ENCODE data around the gene INSR.

INSR gene

DNA sequence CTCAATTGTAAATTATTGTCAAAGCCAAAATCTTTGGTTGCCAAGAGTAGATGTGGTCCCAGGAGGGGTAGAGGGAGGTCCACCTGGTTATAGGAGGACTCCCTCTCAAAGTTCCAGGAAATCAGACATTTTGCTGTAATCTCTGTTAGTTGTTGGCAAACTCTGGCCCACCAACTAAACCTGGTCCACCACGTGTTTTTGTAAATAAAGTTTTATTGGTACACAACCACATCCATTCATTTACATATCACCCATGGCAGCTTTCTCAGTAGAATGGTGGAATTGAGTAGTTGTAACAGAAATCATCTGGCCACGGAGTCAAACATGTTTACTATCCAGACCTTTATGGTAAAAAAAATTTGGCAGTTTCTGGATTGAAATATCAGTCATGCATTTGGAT, 154.1 kb downstream of the INSR start:
- DNase-seq (ENCODE audit: low spot score), result no peak

DNA sequence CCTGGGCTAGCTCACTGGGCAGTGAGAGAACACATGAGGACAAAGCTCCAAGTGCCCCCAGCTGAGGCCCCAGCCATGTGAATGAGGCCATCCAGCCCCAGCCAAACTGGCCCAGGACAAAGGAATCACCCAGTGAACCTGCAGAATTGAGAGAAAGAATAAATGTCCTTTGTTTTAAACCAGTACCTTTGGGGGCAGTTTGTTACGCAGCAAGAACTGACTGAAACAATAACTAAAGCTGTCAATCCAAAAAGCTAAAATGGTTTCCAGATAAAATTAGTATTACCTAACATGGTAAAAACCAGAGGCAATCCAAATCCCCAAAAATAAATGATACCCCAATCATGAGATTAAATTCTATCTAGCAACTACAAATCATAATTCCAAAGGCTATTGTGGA, 155.1 kb downstream of the INSR start:
- DNase-seq (ENCODE audit: low spot score), result no peak

DNA sequence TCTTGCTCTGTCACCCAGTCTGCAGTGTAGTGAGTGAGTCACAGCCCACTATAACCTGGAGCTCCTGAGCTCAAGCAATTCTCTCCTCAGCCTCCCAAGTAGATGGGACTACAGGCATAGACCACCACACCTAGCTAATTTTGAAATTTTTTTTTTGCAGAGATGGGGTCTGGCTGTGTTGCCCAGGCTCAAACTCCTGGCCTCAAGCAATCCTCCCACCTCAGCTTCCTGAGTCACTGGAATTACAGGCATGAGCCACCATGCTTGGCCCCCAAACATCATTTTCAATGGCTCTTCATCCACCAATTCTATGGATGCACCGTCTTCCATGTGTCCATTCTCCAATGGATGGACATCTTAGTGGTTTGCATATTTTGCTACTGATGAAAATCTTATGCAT, 155.8 kb downstream of the INSR start:
- DNase-seq (ENCODE audit: low spot score), result no peak

DNA sequence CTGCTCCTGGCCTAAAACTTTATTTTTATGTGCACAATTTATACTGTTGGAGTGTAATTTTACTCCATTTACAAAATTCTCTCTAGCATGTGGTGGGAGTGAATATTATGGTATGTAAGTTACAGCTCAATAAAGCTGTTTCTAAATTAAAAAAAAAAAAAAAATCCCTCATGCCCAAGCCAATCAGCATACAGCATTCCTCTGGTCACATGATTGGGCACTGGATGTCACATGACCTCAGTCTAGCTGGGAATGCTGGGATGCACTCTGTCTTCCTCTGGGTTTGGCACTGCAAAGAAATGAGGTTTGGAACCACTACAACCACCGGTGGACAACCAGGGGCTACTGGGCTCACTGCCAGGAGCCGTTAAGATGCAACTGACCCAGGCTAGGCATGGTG, 157.1 kb downstream of the INSR start:
- no peak for DNase-seq (ENCODE audit: low spot score)

DNA sequence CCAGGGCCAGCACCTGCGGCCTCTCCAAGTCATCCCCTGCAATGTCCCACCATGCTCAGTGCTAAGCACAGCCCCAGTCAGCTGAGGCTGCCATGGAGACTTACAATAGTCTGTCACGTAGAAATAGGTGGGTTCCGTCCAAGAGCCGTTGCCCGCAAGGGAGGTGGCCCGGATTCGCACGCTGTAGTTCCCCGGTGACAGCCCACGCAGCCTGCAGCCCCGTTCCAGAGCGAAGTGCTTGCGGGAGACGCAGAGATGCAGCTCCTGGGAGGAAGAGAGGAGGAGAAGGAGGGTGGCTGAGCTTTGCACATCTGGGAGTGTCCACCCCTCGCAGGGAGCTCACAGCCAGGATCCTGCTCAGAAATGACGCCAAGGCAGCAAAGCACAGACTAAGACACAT, 162.2 kb downstream of the INSR start:
- DNase-seq (ENCODE audit: low spot score), result no peak

DNA sequence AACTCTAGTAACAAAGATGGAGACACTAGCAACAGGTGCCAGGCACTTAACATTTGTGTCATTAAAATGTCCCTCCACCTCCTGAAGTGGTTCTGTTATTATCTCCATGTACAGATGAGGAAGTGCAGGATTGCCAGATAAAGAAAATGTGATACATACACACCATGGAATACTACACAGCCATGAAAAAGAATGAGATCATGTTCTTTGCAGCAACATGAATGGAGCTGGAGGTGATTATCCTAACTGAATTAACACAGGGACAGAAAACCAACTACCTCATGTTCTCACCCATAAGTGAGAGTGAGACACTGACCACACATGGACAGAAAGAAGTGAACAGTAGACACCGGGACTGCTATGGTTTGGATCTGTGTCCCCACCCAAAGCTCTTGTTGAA, 164.2 kb downstream of the INSR start:
- no peak for DNase-seq (ENCODE audit: low spot score)

DNA sequence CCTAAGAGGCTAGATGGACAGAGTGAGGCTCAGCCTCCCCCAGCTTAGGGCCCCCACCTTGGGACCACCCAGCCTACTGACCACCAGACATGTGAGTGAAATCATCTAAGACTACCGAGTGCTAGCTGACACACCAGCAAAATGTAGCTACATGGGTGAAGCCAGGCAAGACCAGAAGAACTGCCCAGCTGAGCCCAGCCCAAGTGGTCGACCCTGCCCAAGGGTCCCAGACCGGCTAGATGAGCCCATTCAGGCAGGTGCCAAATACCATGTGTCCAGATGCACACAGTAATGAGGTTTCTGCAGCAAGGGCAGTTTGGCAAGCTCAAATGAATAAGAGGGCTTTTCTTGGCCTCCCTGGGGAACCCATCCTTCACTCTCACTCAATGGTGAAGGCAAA, 168.1 kb downstream of the INSR start:
- DNase-seq (ENCODE audit: low spot score), result no peak

DNA sequence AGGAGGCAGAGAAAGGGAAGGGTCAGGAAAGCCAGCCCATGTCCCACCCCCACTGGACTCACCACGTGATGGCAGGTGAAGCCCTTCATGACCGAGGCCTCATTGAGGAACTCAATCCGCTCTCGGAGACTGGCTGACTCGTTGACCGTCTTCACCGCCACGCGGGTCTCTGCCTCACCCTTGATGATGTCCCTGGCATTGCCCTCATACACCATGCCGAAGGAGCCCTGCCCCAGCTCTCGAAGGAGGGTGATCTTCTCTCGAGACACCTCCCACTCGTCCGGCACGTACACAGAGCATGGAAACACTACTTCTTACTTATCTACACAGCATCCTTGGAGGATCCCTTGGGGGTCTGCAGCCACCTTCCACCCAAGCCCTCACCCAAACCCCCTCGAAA, 169.0 kb downstream of the INSR start:
- DNase-seq (ENCODE audit: low spot score), result no peak

DNA sequence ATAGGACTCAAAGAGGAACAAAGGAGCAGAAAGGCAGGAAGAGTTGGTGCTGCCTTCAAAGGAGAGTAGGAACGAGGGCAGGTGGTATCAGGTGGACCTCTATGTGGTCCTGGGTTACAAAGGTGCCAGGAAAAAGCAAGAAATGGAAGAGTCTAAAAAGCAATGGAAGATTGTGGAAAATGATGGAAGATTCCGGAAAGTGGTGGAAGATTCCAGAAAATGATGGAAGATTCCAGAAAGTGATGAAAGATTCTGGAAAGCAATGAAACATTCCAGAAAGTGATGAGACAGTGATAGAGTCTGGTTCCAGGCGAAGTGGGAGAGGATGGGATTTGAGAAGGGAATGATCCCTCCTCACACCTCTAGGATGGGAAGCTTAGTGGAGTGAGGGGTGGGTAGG, 169.4 kb downstream of the INSR start:
- DNase-seq (ENCODE audit: low spot score), result no peak

DNA sequence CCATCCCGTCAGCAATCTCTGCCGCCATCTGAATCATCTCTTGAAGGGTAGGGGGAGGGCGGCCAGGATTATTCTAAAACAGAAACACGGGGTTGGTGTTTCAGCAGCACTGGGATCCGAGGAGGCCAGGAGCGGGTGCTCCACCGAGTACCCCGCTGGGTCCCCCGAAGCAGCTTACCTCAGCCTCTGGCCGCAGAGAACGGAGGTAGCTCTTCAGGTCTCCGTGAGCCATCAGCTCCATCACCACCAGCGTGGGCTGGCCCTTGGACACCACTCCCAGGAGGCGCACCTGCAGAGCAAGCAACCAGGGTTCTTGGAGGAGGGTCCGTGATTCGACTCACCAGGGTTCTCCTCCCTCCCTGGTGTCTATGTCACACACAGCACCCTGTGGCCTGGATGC, 171.5 kb downstream of the INSR start:
- no peak for DNase-seq (ENCODE audit: low spot score)

DNA sequence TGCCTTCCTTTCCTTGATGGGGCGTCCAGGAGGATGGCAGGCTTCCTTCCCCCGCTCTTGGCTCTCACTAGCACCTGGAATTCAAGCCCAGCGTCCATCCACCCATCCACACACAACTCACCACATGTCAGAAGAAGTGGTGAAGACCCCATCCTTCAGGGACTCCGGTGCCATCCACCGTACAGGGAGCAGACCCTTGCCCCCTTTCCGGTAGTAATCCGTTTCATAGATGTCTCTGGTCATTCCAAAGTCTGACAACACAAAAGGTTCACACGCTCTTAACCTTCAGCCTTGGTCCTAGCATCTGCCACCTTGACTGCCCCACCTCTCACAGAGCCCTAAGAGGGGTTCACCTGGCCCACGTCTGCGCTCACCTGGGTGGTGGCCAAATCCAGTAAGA, 173.7 kb downstream of the INSR start:
- DNase-seq (ENCODE audit: low spot score), result no peak

DNA sequence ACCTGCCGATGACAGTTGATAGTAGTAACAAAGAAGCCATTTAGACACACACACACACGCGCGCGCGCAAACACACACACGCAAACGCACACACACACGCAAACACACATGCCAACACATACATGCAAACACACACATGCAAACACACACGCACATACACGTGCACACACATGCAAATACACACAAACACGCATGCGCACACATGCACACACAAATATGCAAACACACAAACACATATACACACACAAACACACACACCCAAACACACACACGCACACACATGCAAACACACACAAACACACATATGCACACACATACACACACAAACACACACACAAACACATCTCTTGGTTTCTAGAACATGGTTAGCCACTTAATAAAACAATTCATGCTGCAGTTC, 174.6 kb downstream of the INSR start:
- no peak for DNase-seq (ENCODE audit: low spot score)

DNA sequence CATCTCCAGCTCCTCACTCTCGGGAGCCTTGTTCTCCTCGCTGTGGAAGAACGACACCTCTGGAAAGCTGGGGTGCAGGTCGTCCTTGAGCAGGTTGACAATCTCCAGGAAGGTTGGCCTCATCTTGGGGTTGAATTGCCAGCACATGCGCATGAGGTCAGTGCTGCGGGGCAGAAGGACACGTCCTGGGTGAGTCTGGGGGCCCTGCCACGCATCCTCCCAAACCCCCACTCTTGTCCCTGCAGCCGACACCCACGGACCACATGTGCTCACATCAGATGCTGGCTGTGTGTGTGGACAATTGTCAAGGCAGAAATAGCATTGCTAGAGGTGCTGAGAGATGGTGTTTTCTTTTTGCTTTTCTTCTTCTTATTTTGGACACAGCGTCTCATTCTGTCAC, 177.0 kb downstream of the INSR start:
- no peak for DNase-seq (ENCODE audit: low spot score)

DNA sequence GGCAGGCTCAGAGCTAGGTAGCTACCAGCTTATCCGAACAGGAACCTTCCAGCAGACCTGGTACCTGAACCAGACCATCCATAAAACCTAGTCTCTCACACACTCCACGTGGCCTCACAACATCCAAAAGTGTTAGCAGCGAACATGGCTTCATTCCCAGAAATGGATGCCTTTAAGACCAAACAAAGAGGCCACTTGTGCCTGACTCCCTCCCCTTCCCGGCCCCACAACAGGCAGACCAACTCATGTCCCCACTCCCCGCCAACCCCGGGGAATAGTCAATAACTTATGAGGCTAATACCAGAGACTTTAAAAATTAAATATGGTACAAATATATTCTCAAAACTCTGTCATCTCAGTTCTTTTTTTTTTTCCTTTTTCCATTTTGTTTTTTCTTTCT, 178.5 kb downstream of the INSR start:
- no peak for DNase-seq (ENCODE audit: low spot score)

DNA sequence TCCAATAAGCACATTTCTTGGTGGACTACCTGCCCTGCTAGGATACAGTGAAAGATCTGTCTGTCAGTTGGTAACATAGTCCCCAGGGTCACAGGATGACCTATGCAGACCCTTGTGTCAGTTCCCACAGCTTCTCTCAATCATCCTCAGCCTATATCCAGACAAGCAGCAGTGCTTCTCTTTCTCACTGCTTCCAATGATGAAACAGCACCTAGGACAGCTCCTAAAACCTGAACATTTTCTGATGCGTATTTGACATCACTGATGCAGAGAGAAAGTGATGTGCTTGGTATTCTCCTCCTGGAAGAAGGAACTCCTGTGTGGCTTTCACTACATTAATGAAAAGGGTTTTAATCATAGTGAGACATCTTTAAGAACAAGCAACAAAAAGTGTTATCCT, 181.0 kb downstream of the INSR start:
- DNase-seq (ENCODE audit: low spot score), result no peak

DNA sequence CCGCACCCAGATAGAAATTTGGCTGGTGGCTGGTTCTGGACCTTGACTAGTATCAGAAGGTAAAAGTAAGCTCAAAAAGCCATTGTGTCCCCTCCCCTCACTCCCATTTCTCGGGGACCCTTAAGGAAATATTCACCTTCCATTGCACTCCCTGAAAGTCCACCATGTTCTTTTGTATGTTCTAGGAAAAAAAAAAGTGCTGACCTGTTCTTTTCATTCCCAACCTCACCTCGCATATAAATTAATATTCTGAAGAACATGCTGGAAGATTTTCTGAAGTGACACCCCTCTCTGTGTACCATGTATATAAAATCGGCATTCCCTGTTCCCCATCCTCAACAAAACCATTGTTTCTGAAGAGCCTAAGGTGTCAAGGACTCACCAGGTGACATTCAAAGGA, 181.5 kb downstream of the INSR start:
- DNase-seq (ENCODE audit: low spot score), result no peak

DNA sequence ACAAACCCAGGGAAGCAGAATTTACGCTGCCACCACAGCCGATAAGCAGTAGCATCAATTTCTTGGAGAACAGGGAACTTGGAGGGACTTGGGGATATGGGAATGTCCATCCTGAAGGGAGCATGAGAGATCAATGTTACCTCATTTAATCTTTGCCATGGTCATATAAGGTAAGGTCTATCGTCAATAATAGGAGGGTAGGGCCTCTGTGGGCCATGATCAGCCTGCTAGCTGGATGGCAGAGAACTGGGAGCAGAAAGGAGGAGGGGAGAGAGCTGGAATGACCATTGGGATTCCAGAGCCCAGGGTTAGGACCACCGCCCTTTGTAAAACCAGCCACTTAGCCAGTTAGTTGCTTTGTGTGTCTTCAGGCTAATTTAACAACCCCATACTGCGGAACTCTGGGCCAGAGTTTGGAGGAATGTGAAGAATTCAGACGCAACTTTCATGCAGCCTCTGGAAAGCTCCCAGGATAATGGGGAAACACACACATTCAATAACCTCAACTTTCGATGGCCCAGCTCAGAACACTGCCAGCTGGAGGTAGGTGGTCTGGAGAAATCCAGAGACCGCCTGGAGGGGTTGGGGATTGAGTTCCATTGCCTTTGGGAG, 184.4 kb downstream of the INSR start:
- DNase-seq (ENCODE audit: low spot score), result no peak

DNA sequence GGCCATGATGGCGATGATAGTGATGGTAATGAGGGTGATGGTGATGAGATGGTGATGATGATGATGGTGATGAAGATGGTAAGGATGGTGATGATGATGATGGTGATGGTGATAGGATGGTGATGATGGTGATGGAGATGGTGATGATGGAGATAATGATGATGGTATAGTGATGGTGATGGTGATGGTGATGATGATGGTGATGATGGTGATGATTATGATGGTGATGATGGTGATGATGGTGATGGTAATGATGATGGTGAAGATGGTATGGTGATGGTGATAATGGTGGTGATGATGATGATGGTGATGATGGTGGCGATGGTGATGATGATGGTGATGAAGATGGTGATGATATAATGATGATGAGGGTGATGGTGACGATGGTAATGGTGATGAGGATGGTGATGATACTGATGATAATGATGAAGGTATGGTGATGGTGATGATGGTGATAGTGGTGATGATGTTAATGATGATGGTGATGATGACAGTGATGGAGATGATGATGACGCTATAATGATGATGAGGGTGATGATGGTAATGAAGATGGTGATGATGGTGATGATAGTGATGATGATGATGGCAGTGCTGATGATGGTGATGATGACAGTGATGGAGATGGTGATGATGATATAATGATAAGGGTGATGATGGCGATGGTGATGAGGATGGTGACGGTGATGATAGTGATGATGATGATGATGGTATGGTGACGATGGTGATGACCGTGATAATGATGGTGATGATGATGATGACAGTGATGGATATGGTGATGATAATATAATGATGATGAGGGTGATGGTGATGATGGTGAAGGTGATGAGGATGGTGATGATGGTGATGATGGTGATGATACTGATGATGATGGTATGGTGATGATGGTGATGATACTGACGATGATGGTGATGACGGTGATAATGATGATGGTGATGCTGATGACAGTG, 187.2 kb downstream of the INSR start:
- no peak for DNase-seq (ENCODE audit: low spot score)

DNA sequence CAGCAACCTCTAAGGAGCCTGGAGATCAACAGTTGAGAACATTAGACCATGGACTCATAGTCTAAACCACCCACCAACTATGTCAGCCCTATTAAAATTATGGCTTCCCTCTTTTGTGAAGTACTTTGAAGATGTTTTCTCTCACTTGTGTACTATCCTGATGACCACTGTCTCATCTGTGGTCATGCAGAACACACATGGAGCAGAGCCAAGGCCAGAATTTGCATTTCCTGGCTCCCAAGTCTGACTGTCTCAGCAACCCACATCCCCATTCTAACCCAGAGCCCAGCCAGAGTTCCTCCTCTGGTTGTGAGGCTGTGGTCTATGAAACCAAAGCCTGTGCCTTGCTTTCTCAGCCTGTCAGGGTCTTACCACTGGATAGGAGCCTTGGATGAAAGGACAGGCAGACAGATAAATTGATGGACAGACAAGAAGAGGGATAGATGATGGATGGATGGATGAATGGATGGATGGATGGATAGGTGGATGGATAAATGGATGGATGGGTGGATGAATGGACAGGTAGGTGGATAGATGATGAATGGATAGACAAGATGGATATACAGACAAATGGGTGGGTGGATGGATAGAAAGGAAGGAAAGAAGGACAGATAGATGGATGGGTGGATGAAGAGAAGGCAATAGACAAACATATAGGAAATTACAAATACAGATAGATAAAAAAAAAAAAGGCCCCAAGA, 189.3 kb downstream of the INSR start:
- no peak for DNase-seq (ENCODE audit: low spot score)

DNA sequence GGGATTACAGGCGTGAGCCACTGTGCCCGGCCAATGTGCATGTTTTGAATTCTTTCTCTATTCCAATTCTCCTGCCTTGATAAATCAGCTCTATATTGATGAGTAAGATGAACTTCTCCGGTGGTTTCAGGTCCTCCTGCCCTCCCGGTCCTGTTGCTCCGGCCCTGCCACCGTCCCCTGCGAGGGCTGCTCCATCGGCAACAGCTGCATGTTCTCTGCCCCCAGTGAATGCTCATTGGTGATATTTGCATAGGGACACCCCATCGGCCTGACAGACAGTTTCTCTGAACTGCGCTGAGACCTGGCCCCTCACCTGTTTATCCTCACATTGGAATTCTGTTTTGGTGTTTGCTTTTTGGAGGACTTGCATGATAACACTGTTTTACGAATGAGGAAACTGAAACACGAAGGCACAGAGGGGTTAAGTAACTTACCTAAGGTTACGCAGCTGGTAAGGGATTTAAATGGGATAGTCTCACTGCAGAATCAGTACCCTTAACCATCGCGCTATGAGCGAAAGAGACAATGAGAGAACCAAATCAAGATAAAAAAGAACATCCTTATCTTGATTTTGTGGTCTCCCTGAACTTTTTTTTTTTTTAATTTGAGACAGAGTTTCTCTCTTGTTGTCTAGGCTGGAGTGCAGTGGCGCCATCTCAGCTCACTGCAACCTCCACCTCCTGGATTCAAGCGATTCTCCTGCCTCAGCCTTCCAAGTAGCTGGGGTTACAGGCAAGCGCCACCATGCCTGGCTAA, 192.5 kb downstream of the INSR start:
- DNase-seq (ENCODE audit: low spot score), result no peak

DNA sequence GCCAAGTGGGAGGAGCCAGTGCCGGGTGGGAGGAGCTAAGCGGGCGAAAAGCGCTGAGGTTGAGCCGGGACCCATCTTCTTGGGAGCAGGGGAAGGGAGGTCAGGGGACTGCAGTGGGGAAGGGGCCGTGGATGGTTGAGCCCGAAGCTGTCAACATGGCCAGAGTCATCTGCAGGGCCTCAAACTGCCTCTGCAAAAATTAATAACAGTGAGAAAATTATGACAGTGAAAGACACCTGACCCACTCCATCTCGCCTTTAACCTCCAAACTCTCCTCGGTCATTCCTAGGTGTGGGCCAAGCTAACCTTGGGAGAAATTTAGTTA, 194.7 kb downstream of the INSR start:
- no peak for DNase-seq (ENCODE audit: low spot score)
